Esophagus muscularis mucosa (tissue), 4 donors: ENCODE data around the gene SPAG16.

Source experiments
- EP300 ChIP-seq: sonication (generic); formaldehyde crosslinking; IDR thresholded peaks from one replicate; pipeline ENCODE4 v1.6.1; 2017; ENCODE audit warnings: antibody characterized with exemption
- POLR2A ChIP-seq: fragments of 450-650 bp; IDR thresholded peaks from one replicate; pipeline ENCODE4 v1.6.1; 2017; ENCODE audit warnings: antibody characterized with exemption, moderate library complexity, mild to moderate bottlenecking, low read depth
- POLR2AphosphoS5 ChIP-seq, 2 donors: sonication (generic); formaldehyde crosslinking; IDR thresholded peaks; one replicate each; pipeline ENCODE4 v1.6.1; 2017; ENCODE audit warnings: antibody characterized with exemption in 2 of 2
- TF ChIP-seq, protein P1 (sequence below), 3 experiments: fragments of 200-600 bp in 2 of 3; fragments of 450-650 bp in 1 of 3; sonication (generic) in 2 of 3; IDR thresholded peaks; one replicate each; pipeline ENCODE4 v1.5.1; 2017 to 2019; ENCODE audit warnings: antibody characterized with exemption in 3 of 3, mild to moderate bottlenecking in 2 of 3, moderate library complexity in 1 of 3

DNA sequence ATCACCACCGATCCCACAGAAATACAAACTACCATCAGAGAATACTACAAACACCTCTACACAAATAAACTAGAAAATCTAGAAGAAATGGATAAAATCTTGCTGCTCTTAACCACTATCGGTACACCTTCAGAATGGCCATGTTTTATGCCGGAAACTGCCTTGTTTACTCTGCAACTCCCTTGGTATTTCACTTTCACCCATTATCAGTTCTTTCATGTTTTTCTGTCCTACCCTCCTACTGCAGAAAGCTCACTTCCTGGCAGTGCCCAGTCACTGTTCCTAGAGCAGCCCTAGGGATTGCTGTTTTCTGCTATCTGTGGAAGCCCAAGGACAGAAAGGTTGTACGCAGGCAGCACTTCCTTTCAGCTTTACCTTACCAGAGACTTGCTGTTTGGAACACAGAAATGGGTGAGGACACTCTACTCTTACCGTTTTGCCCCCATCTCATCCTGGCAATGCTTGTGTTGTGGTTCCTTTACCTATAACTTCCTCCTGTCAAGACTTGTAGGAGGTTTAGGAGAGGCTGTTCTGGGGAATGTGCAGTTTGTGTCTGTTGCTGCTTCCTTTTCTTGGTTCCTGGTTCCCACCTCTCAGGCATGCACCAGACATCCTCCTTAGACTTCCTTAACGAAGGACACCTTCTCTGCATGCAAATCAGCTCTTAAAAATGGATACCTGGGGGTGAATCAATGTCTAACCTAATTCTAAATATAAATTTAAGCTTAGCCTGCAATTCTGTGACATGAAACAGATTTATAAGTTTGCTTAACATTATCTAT is 394.4 kb downstream of the SPAG16 start:
- TF ChIP-seq EP300: no peak
- TF ChIP-seq, protein P1, sequence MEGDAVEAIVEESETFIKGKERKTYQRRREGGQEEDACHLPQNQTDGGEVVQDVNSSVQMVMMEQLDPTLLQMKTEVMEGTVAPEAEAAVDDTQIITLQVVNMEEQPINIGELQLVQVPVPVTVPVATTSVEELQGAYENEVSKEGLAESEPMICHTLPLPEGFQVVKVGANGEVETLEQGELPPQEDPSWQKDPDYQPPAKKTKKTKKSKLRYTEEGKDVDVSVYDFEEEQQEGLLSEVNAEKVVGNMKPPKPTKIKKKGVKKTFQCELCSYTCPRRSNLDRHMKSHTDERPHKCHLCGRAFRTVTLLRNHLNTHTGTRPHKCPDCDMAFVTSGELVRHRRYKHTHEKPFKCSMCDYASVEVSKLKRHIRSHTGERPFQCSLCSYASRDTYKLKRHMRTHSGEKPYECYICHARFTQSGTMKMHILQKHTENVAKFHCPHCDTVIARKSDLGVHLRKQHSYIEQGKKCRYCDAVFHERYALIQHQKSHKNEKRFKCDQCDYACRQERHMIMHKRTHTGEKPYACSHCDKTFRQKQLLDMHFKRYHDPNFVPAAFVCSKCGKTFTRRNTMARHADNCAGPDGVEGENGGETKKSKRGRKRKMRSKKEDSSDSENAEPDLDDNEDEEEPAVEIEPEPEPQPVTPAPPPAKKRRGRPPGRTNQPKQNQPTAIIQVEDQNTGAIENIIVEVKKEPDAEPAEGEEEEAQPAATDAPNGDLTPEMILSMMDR (IDR thresholded peaks at IDR 0.05): no peak
- TF ChIP-seq POLR2A: no peak
- TF ChIP-seq POLR2AphosphoS5 (IDR thresholded peaks at IDR 0.05): no peak
